Stomach (tissue), 19 donors: ENCODE data around the gene CCDC181. TPM values are rescaled to one million over a fixed set of nuclear protein-coding genes. Genes with fewer than 3 reads are reported as not detected.

Experiments
- DNase-seq, 2 donors: peaks; one replicate each; pipeline versions ENCODE4 v3.0.0 to v3.0.0-alpha.2; 2013 to 2019
- H3K27ac ChIP-seq, 5 donors: fragments of 200-600 bp in 4 of 5; sonication (generic) in 4 of 5; one replicate each; pipeline ENCODE4 v1.5.1; 2013 to 2019; ENCODE audit warnings: mild to moderate bottlenecking in 1 of 5, moderate library complexity in 1 of 5
- H3K27me3 ChIP-seq, 3 donors: fragments of 200-600 bp; sonication (generic); one replicate each; pipeline ENCODE4 v1.5.1; 2017 to 2019; ENCODE audit warnings: mixed run types in 1 of 3
- H3K36me3 ChIP-seq, 4 donors: fragments of 200-600 bp; sonication (generic); 1 replicate in 3 of 4; 2 replicates in 1 of 4; pipeline ENCODE4 v1.5.1; 2016 to 2019
- H3K4me1 ChIP-seq, 4 donors: fragments of 200-600 bp; sonication (generic); one replicate each; pipeline ENCODE4 v1.5.1; 2016 to 2019
- H3K4me3 ChIP-seq, 4 donors: fragments of 200-600 bp; sonication (generic) in 3 of 4; one replicate each; pipeline ENCODE4 v1.5.1; 2016 to 2019; ENCODE audit warnings: mild to moderate bottlenecking in 1 of 4
- H3K9me3 ChIP-seq, 4 donors: fragments of 200-600 bp; sonication (generic); one replicate each; pipeline ENCODE4 v1.5.1; 2016 to 2019
- EP300 ChIP-seq: sonication (generic); formaldehyde crosslinking; IDR thresholded peaks from one replicate; pipeline ENCODE4 v1.6.1; 2017; ENCODE audit warnings: antibody characterized with exemption
- POLR2A ChIP-seq, 4 donors: fragments of 450-650 bp; IDR thresholded peaks; one replicate each; pipeline ENCODE4 v1.6.1; 2016; ENCODE audit warnings: antibody characterized with exemption in 4 of 4, control low read depth in 2 of 4, mild to moderate bottlenecking in 1 of 4, moderate library complexity in 1 of 4
- POLR2AphosphoS5 ChIP-seq, 3 donors: sonication (generic); formaldehyde crosslinking; IDR thresholded peaks; one replicate each; pipeline ENCODE4 v1.6.1; 2016; ENCODE audit warnings: antibody characterized with exemption in 3 of 3
- WGBS, 5 donors: extraction: QIAGEN DNeasy Blood & Tissue Kit in 3 of 5; methylation state at CpG; one replicate each; pipeline versions ENCODE4 v1.1.5 to v1.1.7; 2013 to 2018; 5-methylcytosine and 5-hydroxymethylcytosine counted together
- intact Hi-C: fragments of 100-400 bp; cut with DNase I; formaldehyde crosslinking; loops from one replicate; pipeline ENCODE4 v1.15.1; 2023; ENCODE audit warnings: low total_unique reads
- long read RNA-seq, 10 donors: transcript quantifications; one replicate each; lab custom pipeline, GENCODE V29; 2026
- polyA plus RNA-seq, 3 donors: library from polyadenylated mRNA; stranded (reverse); fragments of 200-250 nt; gene quantifications; one replicate each; pipeline ENCODE4 v1.2.3, GENCODE V29; 2013
- total RNA-seq, 5 donors: library from RNA; depleted of rRNA; stranded (reverse); fragments of >200 nt; gene quantifications; one replicate each; pipeline versions ENCODE4 v1.1.0 to v1.2.3, GENCODE V29; 2014 to 2016
- TF ChIP-seq, protein P1 (sequence below), 7 experiments: fragments of 450-650 bp in 4 of 7; fragments of 200-600 bp in 3 of 7; sonication (generic) in 3 of 7; IDR thresholded peaks; one replicate each; pipeline ENCODE4 v1.5.1; 2016 to 2019; ENCODE audit warnings: antibody characterized with exemption in 7 of 7, control low read depth in 2 of 7, mild to moderate bottlenecking in 1 of 7
- donor health status: healthy with polysubstance abuse.
- donor health status: Bipolar disorder and iron deficiency.
- donor health status: healthy.

CCDC181 gene
- total RNA-seq (under 1 TPM in 2 of 5 donors, not detected in 3; 0.73 to 0.87 TPM), polyA plus RNA-seq (1 to 10 TPM in 2 of 3 donors, under 1 TPM in 1; 0.95 to 4.3 (median 1.9) TPM)
- long read RNA-seq, donor 1, partial matches to known transcripts: 13 of 13 reads
- long read RNA-seq, donor 1, other reads (novel, unspliced or antisense): 0 of 13 reads
- long read RNA-seq, donor 2: 0 reads
- long read RNA-seq, donor 3: 0 reads
- long read RNA-seq, donor 4: 0 reads
- long read RNA-seq, donor 5: 0 reads
- long read RNA-seq, donor 6: 0 reads
- long read RNA-seq, donor 7, partial matches to known transcripts: 0 of 1 reads
- long read RNA-seq, donor 7, other reads (novel, unspliced or antisense): 0 of 1 reads
- long read RNA-seq, donor 8, partial matches to known transcripts: 0 of 2 reads
- long read RNA-seq, donor 8, other reads (novel, unspliced or antisense): 0 of 2 reads
- long read RNA-seq, donor 9: 0 reads
- long read RNA-seq, donor 10, partial matches to known transcripts: 0 of 1 reads
- long read RNA-seq, donor 10, other reads (novel, unspliced or antisense): 0 of 1 reads

DNA sequence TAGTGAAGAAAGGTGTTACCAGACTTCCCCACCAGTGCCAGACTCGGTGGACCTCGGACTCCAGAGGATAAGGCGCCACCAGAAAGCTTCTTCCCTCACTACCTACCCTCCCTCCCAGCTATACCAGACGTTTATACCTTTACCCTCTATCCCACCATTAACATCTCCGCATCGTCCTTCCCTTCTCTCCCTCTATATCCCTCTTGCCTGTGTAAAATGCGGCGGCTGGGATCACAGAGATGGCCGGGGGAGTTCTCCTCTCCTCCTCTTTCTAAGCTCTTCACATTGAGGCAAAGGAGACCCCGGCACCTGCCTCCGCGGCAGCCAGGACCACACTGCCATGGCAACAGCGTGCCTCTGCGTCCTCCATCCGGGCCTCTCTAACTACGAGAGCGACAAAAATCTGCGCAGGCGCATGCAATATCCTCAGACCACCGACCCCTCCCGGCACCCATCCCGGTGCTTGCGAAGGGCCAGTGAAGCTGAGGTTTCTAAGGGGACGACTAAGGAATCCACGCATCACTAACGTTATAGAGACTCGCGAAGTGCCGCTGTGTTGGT is at the start of gene CCDC181:
TSS of gene CCDC181 (minus strand) at position 394 of the 561 bp plus-strand sequence. CDS start 2,547 bp downstream, outside the sequence.
- peaks cover 0 to 1% (median 0%) of the 10 kb centered on the region in 4 donors for H3K9me3 ChIP-seq
- DNase-seq: peak; percentile 54 to 93
- intact Hi-C loops: no loop called here
- H3K27me3 ChIP-seq: peaks cover 0 to 8% (median 6%) of the 10 kb centered on the region in 3 donors
- peak within 1 kb of the TSS in 1 of 5 donors; percentile 46 for H3K27ac ChIP-seq
- H3K4me1 ChIP-seq: peaks cover 0 to 12% (median 7%) of the 10 kb centered on the region in 4 donors
- peak within 1 kb of the TSS; percentile 42 to 49 (median 45) for H3K4me3 ChIP-seq
- H3K36me3 ChIP-seq: no peaks in the 10 kb centered on the region
- WGBS, 5 donors: 1 to 3% (median 1%) methylated on average over 22 to 29 of the region's 29 CpGs
- TF ChIP-seq, protein P1, sequence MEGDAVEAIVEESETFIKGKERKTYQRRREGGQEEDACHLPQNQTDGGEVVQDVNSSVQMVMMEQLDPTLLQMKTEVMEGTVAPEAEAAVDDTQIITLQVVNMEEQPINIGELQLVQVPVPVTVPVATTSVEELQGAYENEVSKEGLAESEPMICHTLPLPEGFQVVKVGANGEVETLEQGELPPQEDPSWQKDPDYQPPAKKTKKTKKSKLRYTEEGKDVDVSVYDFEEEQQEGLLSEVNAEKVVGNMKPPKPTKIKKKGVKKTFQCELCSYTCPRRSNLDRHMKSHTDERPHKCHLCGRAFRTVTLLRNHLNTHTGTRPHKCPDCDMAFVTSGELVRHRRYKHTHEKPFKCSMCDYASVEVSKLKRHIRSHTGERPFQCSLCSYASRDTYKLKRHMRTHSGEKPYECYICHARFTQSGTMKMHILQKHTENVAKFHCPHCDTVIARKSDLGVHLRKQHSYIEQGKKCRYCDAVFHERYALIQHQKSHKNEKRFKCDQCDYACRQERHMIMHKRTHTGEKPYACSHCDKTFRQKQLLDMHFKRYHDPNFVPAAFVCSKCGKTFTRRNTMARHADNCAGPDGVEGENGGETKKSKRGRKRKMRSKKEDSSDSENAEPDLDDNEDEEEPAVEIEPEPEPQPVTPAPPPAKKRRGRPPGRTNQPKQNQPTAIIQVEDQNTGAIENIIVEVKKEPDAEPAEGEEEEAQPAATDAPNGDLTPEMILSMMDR (IDR thresholded peaks at IDR 0.05): no peak
- TF ChIP-seq POLR2AphosphoS5 (IDR thresholded peaks at IDR 0.05) (no peak), POLR2A (IDR thresholded peaks at IDR 0.05) (no peak), EP300 (no peak)

GRCh38 chr1:169475806-169476387 is 48.6 kb upstream of the CCDC181 start:
- no peaks in the 10 kb centered on the region for H3K9me3 ChIP-seq
- H3K4me1 ChIP-seq: peaks cover 0 to 40% (median 15%) of the 10 kb centered on the region in 4 donors
- no peak overlapping the region for H3K27ac ChIP-seq
- H3K4me3 ChIP-seq: no peak overlapping the region
- TF ChIP-seq POLR2AphosphoS5 (IDR thresholded peaks at IDR 0.05) (no peak), POLR2A (IDR thresholded peaks at IDR 0.05) (no peak), EP300 (no peak)
- intact Hi-C loops: no loop called here
- H3K27me3 ChIP-seq: no peaks in the 10 kb centered on the region
- WGBS, 5 donors: 65 to 81% (median 76%) methylated on average over 3 of the region's 3 CpGs
- H3K36me3 ChIP-seq: peaks cover 0 to 21% (median 19%) of the 10 kb centered on the region in 4 donors
- DNase-seq: no peak

- intact Hi-C loops: no loop called here
- Histone ChIP-seq H3K27me3 (no peaks in the 10 kb centered on the region), H3K9me3 (no peaks in the 10 kb centered on the region), H3K4me3 (no peak overlapping the region), H3K4me1 (peaks cover 0 to 26% (median 9%) of the 10 kb centered on the region in 4 donors), H3K27ac (no peak overlapping the region), H3K36me3 (peaks cover 0 to 25% (median 22%) of the 10 kb centered on the region in 4 donors)
- TF ChIP-seq POLR2A (IDR thresholded peaks at IDR 0.05): no peak
- TF ChIP-seq, protein P1 (IDR thresholded peaks at IDR 0.05): no peak
- TF ChIP-seq EP300: no peak
- 84 to 90% (median 88%) methylated on average over 1 of the region's 1 CpG for WGBS, 5 donors
- no peak for DNase-seq
These were observed 47.2 kb upstream of the CCDC181 start for GRCh38 chr1:169474302-169474995.

DNA sequence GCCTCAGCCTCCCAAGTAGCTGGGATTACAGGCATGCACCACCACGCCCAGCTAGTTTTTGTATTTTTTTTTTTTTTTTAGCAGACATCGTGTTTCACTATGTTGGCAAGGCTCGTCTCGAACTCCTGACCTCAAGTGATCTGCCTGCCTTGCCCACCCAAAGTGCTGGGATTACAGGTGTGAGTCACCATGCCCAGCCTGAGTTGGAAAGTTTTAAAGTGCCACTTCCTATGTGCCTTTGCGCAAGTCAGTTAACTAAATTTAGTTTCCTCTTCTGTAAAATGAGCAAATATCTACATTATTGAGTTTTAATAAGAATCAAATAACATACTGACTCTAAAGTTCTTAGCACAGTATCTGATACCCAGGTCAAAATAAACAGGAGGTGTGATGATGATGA is 46.1 kb upstream of the CCDC181 start:
- no peak for DNase-seq
- intact Hi-C loops: no loop called here
- H3K27ac ChIP-seq: no peak overlapping the region
- WGBS, 5 donors: 78 to 92% (median 81%) methylated on average over 5 of the region's 5 CpGs
- no peak overlapping the region for H3K4me3 ChIP-seq
- peaks cover 0 to 15% (median 6%) of the 10 kb centered on the region in 4 donors for H3K4me1 ChIP-seq
- H3K9me3 ChIP-seq: no peaks in the 10 kb centered on the region
- TF ChIP-seq POLR2A (IDR thresholded peaks at IDR 0.05): no peak
- no peak for TF ChIP-seq EP300
- TF ChIP-seq, protein P1 (IDR thresholded peaks at IDR 0.05): no peak
- TF ChIP-seq POLR2AphosphoS5 (IDR thresholded peaks at IDR 0.05): no peak
- peaks cover 0 to 33% (median 26%) of the 10 kb centered on the region in 4 donors for H3K36me3 ChIP-seq
- H3K27me3 ChIP-seq: no peaks in the 10 kb centered on the region
